OCI-LY1 (cell line): ENCODE results near the gene CEP104.

ENCODE experiments used
- H2AFZ ChIP-seq: fragments of 200-600 bp; sonication (generic), shearing (Covaris generic); 2 replicates; pipeline ENCODE4 v1.6.0; 2014; ENCODE audit warnings: antibody characterized with exemption, mild to moderate bottlenecking, low read length
- H3F3A ChIP-seq: fragments of 200-600 bp; sonication (generic), shearing (Covaris generic); 2 replicates; pipeline ENCODE4 v1.6.0; 2014; ENCODE audit warnings: mild to moderate bottlenecking, antibody characterized with exemption, low read length, moderate library complexity; ENCODE audit not compliant: insufficient read depth
- H3K27ac ChIP-seq: fragments of 200-600 bp; sonication (generic); 2 replicates; pipeline ENCODE4 v1.5.1; 2014; ENCODE audit warnings: low read length, mixed run types, mild to moderate bottlenecking, low read depth; ENCODE audit not compliant: poor library complexity, severe bottlenecking
- H3K27me3 ChIP-seq: fragments of 200-600 bp; sonication (generic); 2 replicates; pipeline ENCODE4 v1.6.0; 2014; ENCODE audit warnings: antibody characterized with exemption, mild to moderate bottlenecking, low read length, moderate library complexity; ENCODE audit not compliant: insufficient read depth
- H3K36me3 ChIP-seq: fragments of 200-600 bp; sonication (generic); 2 replicates; pipeline ENCODE4 v1.6.1; 2014; ENCODE audit warnings: mild to moderate bottlenecking, antibody characterized with exemption, low read length, moderate library complexity, mixed read lengths; ENCODE audit not compliant: insufficient read depth
- H3K4me1 ChIP-seq: fragments of 200-600 bp; sonication (generic); 2 replicates; pipeline ENCODE4 v1.5.1; 2014; ENCODE audit warnings: mild to moderate bottlenecking, low read length, moderate library complexity; ENCODE audit not compliant: insufficient read depth, severe bottlenecking
- H3K4me2 ChIP-seq: fragments of 200-600 bp; sonication (generic), shearing (Covaris generic); 2 replicates; pipeline ENCODE4 v1.6.1; 2014; ENCODE audit warnings: low read length
- H3K4me3 ChIP-seq: fragments of 200-600 bp; sonication (generic); 2 replicates; pipeline ENCODE4 v1.5.1; 2014; ENCODE audit warnings: low read length, low read depth, mild to moderate bottlenecking, mixed read lengths; ENCODE audit not compliant: poor library complexity, severe bottlenecking
- H3K79me2 ChIP-seq: fragments of 200-600 bp; shearing (Covaris generic); 2 replicates; pipeline ENCODE4 v1.6.1; 2016; ENCODE audit warnings: mixed run types, low read length, mixed read lengths; ENCODE audit not compliant: insufficient read depth
- H3K9ac ChIP-seq: fragments of 200-600 bp; sonication (generic), shearing (Covaris generic); 2 replicates; pipeline ENCODE4 v1.6.1; 2014; ENCODE audit warnings: mild to moderate bottlenecking, low read length, mixed read lengths
- H3K9me2 ChIP-seq: fragments of 200-600 bp; sonication (generic), shearing (Covaris generic); 2 replicates; pipeline ENCODE4 v1.6.1; 2014; ENCODE audit warnings: low read depth, mild to moderate bottlenecking, low read length, mixed read lengths
- H3K9me3 ChIP-seq: fragments of 200-600 bp; shearing (Covaris generic); 2 replicates; pipeline ENCODE4 v1.6.1; 2014; ENCODE audit warnings: low read length, mixed read lengths
- H4K20me1 ChIP-seq: fragments of 200-600 bp; sonication (generic), shearing (Covaris generic); 2 replicates; pipeline ENCODE4 v1.6.0; 2016; ENCODE audit warnings: mild to moderate bottlenecking, low read length; ENCODE audit not compliant: insufficient read depth
- EZH2 ChIP-seq: fragments of 200-600 bp; sonication (generic), shearing (Covaris generic); IDR thresholded peaks from 2 replicates; pipeline ENCODE4 v1.8.0; 2017; ENCODE audit warnings: borderline replicate concordance, mixed run types, mild to moderate bottlenecking, antibody characterized with exemption, low read length, moderate library complexity, mixed read lengths
- TF ChIP-seq, protein P1 (sequence below): fragments of 200-600 bp; sonication (generic), shearing (Covaris generic); IDR thresholded peaks from 2 replicates; pipeline ENCODE4 v1.5.1; 2017; ENCODE audit warnings: mild to moderate bottlenecking, antibody characterized with exemption, low read length, moderate library complexity, mixed read lengths

The CEP104 gene

DNA sequence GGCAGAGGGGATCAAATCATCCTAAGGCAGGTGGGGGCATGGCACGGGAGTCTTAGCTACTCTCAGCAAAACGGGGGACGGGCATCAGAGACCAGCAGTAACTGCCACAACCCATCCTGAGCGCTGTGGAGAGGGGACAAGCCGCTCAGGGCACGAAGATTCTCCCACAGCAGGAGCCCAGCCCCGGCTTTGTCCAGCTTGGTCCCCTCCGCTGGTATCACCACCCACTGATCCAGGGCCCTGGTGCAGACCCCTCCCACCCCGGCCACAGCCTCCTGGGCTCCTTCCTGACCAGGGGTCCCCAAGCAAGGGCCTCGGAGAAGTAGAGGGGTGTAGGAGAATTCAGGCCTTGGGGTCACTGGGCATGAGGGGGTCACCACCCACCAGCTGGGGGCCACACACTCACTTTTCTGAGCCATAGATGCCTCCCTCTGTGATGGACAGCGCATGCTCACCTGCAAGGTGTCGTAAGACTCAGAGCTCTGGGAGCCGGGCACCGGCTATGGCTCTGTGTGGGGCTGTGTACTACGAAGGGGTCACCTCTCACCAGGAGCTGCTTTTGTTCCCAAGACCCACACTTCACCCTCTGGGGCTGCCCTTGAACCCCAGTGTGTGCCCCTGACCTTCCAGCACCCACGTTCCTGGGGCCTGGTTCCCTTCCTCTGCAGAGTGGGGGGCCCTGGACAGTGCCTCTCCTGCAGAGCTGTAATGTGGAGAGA, 86.8 kb downstream of the CEP104 start:
- Histone ChIP-seq H4K20me1 (no peaks in the 10 kb centered on the region), H3K4me2 (no peak overlapping the region), H3K9me3 (no peaks in the 10 kb centered on the region), H3F3A (no peaks in the 10 kb centered on the region), H3K4me1 (peaks cover 12% of the 10 kb centered on the region), H3K79me2 (no peaks in the 10 kb centered on the region), H3K4me3 (no peak overlapping the region), H3K27ac (no peak overlapping the region), H2AFZ (no peak overlapping the region), H3K27me3 (no peaks in the 10 kb centered on the region; the same call in none of the 2 replicates), H3K9ac (no peak overlapping the region), H3K36me3 (no peaks in the 10 kb centered on the region), H3K9me2 (no peaks in the 10 kb centered on the region)
- TF ChIP-seq EZH2, result no peak
- TF ChIP-seq, protein P1, sequence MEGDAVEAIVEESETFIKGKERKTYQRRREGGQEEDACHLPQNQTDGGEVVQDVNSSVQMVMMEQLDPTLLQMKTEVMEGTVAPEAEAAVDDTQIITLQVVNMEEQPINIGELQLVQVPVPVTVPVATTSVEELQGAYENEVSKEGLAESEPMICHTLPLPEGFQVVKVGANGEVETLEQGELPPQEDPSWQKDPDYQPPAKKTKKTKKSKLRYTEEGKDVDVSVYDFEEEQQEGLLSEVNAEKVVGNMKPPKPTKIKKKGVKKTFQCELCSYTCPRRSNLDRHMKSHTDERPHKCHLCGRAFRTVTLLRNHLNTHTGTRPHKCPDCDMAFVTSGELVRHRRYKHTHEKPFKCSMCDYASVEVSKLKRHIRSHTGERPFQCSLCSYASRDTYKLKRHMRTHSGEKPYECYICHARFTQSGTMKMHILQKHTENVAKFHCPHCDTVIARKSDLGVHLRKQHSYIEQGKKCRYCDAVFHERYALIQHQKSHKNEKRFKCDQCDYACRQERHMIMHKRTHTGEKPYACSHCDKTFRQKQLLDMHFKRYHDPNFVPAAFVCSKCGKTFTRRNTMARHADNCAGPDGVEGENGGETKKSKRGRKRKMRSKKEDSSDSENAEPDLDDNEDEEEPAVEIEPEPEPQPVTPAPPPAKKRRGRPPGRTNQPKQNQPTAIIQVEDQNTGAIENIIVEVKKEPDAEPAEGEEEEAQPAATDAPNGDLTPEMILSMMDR, result no peak

DNA sequence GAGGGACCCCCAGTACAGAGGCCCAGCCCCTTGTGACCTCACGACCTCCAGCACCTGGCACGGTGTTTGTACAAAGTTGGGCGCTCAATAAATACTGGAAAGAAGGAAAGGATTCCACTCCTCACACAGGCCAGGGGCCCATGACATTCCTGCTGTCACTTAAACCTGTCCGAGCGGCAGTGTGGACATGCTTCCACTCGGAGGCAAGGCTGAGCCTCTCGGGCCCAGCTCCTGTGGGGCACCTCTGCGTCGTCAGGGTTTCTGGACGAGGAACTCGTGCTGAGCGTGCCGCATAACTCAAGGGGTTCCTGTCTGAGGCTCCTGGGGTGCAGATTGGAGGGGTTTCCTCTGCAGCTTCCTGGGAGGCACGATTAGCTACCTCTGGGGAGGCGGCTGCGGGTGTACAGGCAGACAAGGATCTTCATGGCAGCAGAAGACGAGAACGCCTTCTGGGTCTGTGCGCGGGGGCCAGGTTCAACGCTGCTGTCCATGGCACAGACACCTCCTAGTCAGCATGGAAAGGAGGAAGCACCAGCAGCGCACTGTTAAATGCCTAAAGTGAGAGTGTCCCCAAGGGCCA, 88.1 kb downstream of the CEP104 start:
- peaks cover 9% of the 10 kb centered on the region for H3K4me1 ChIP-seq
- no peak overlapping the region for H3K4me2 ChIP-seq

DNA sequence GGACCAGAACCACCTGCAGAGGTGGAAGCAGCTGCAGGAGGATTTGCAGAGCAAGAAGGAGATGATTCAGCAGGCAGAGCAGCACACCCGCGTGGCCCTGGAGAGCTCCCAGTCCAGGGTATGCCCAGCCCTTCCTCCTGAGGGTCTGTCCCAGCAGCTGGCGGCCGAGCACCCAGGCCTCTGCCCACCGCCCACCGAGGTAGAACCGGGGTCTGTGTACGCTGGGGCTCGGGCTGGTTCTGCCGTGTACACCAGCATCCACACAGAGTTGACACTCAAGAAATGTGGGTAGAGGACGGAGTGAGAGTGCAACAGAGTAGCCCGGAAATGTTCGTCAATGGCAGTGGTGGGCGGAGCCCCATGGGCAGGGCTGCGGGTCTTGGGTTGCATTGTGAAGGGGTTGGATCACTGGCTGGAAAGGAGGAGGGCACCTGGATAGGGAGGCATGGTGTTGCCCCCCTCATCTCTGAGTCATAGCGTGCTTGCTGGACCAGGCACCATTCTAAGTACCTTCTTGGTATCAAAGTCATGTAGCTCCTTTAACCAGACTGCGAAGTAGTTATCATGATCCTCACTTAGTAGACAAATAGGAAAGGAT, 89.6 kb downstream of the CEP104 start:
- no peak overlapping the region for H2AFZ ChIP-seq
- no peak overlapping the region for H3K4me3 ChIP-seq
- no peaks in the 10 kb centered on the region for H3K9me2 ChIP-seq
- H3K27me3 ChIP-seq, result peaks cover 4% of the 10 kb centered on the region
- H3K4me1 ChIP-seq, result peaks cover 9% of the 10 kb centered on the region
- H4K20me1 ChIP-seq, result no peaks in the 10 kb centered on the region
- H3K36me3 ChIP-seq, result no peaks in the 10 kb centered on the region
- no peaks in the 10 kb centered on the region for H3K79me2 ChIP-seq
- no peaks in the 10 kb centered on the region for H3K9me3 ChIP-seq
- H3F3A ChIP-seq, result no peaks in the 10 kb centered on the region
- TF ChIP-seq EZH2, result no peak
- TF ChIP-seq, protein P1, result no peak
- H3K9ac ChIP-seq, result no peak overlapping the region
- no peak overlapping the region for H3K4me2 ChIP-seq
- no peak overlapping the region for H3K27ac ChIP-seq

More for the DNA sequence above, 88.1 kb downstream of the CEP104 start:
- no peak for TF ChIP-seq EZH2
- TF ChIP-seq, protein P1, result no peak
- Histone ChIP-seq H3K27me3 (no peaks in the 10 kb centered on the region; the same call in none of the 2 replicates), H3K79me2 (no peaks in the 10 kb centered on the region), H3K9ac (no peak overlapping the region), H3K9me2 (no peaks in the 10 kb centered on the region), H3F3A (no peaks in the 10 kb centered on the region), H3K9me3 (no peaks in the 10 kb centered on the region), H3K4me3 (no peak overlapping the region), H4K20me1 (no peaks in the 10 kb centered on the region), H3K36me3 (no peaks in the 10 kb centered on the region), H2AFZ (no peak overlapping the region), H3K27ac (no peak overlapping the region)
